Colonic mucosa (tissue), 4 donors: ENCODE measurements around the gene STK24. TPM values are rescaled to one million over a fixed set of nuclear protein-coding genes. Genes with fewer than 3 reads are reported as not detected.

Experiments
- DNase-seq: peaks from one replicate; pipeline ENCODE4 v3.0.0-alpha.2; 2020
- H3K27ac ChIP-seq: fragments of 200-600 bp; one replicate; pipeline ENCODE4 v1.8.0; 2021
- H3K27me3 ChIP-seq: fragments of 200-600 bp; one replicate; pipeline ENCODE4 v1.8.0; 2021
- H3K36me3 ChIP-seq: fragments of 200-600 bp; one replicate; pipeline ENCODE4 v1.8.0; 2021
- H3K4me1 ChIP-seq: fragments of 200-600 bp; one replicate; pipeline ENCODE4 v1.8.0; 2021; ENCODE audit warnings: mild to moderate bottlenecking
- H3K4me3 ChIP-seq: fragments of 200-600 bp; one replicate; pipeline ENCODE4 v1.8.0; 2021
- H3K9ac ChIP-seq, 2 donors: one replicate each; pipeline ENCODE4 v1.7.0; 2013; ENCODE audit warnings: control low read depth in 2 of 2, low read depth in 2 of 2, low read length in 2 of 2
- H3K9me3 ChIP-seq: fragments of 200-600 bp; one replicate; pipeline ENCODE4 v1.8.0; 2021
- intact Hi-C: fragments of 100-400 bp; cut with DNase I; formaldehyde crosslinking; loops from one replicate; pipeline ENCODE4 v1.14.1; 2022
- total RNA-seq, 2 donors: library from RNA; stranded (reverse); fragmentation: NEBNext Ultra II Directional in 1 of 2; extraction: Animal tissue kit (Norgen Biotek cat#: 25700) in 1 of 2; gene quantifications; one replicate each; pipeline ENCODE4 v1.2.1, GENCODE V29; 2021
- TF ChIP-seq, protein P1 (sequence below): fragments of 200-600 bp; IDR thresholded peaks from one replicate; pipeline ENCODE4 v1.8.0; 2022; ENCODE audit warnings: antibody characterized with exemption, mild to moderate bottlenecking
- donor health status: healthy.
- donor health status: DM: no; HTN: no; CAD: no.
- donor health status: DM: no; HTN: no; CAD: no.

The STK24 gene
- total RNA-seq, 2 donors from 2014 or later, result 160 to 206 TPM

GRCh38 chr13:98458431-98458830, 118.5 kb downstream of the STK24 start:
- Histone ChIP-seq H3K9me3 (no peaks in the 10 kb centered on the region), H3K36me3 (peaks cover 4% of the 10 kb centered on the region), H3K27ac (no peak overlapping the region), H3K4me3 (no peak overlapping the region), H3K9ac (no peak overlapping the region), H3K27me3 (no peaks in the 10 kb centered on the region), H3K4me1 (no peaks in the 10 kb centered on the region)
- DNase-seq, result no peak
- intact Hi-C loops, result no loop called here
- TF ChIP-seq, protein P1, sequence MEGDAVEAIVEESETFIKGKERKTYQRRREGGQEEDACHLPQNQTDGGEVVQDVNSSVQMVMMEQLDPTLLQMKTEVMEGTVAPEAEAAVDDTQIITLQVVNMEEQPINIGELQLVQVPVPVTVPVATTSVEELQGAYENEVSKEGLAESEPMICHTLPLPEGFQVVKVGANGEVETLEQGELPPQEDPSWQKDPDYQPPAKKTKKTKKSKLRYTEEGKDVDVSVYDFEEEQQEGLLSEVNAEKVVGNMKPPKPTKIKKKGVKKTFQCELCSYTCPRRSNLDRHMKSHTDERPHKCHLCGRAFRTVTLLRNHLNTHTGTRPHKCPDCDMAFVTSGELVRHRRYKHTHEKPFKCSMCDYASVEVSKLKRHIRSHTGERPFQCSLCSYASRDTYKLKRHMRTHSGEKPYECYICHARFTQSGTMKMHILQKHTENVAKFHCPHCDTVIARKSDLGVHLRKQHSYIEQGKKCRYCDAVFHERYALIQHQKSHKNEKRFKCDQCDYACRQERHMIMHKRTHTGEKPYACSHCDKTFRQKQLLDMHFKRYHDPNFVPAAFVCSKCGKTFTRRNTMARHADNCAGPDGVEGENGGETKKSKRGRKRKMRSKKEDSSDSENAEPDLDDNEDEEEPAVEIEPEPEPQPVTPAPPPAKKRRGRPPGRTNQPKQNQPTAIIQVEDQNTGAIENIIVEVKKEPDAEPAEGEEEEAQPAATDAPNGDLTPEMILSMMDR, result no peak

GRCh38 chr13:98457053-98457452, 119.9 kb downstream of the STK24 start:
- H3K27ac ChIP-seq, result no peak overlapping the region
- no peaks in the 10 kb centered on the region for H3K27me3 ChIP-seq
- no peak for DNase-seq
- H3K9ac ChIP-seq, result no peak overlapping the region
- peaks cover 4% of the 10 kb centered on the region for H3K36me3 ChIP-seq
- TF ChIP-seq, protein P1, result no peak
- intact Hi-C loops, result no loop called here
- no peak overlapping the region for H3K4me3 ChIP-seq
- H3K4me1 ChIP-seq, result no peaks in the 10 kb centered on the region
- no peaks in the 10 kb centered on the region for H3K9me3 ChIP-seq

- no peak overlapping the region for H3K4me3 ChIP-seq
- H3K9me3 ChIP-seq, result no peaks in the 10 kb centered on the region
- TF ChIP-seq, protein P1, result no peak
- intact Hi-C loops, result no loop called here
- DNase-seq, result no peak
- peaks cover 4% of the 10 kb centered on the region for H3K36me3 ChIP-seq
- no peak overlapping the region for H3K27ac ChIP-seq
- H3K4me1 ChIP-seq, result no peaks in the 10 kb centered on the region
- no peak overlapping the region for H3K9ac ChIP-seq
- no peaks in the 10 kb centered on the region for H3K27me3 ChIP-seq
Observed at GRCh38 chr13:98456413-98456845, 120.5 kb downstream of the STK24 start.

DNA sequence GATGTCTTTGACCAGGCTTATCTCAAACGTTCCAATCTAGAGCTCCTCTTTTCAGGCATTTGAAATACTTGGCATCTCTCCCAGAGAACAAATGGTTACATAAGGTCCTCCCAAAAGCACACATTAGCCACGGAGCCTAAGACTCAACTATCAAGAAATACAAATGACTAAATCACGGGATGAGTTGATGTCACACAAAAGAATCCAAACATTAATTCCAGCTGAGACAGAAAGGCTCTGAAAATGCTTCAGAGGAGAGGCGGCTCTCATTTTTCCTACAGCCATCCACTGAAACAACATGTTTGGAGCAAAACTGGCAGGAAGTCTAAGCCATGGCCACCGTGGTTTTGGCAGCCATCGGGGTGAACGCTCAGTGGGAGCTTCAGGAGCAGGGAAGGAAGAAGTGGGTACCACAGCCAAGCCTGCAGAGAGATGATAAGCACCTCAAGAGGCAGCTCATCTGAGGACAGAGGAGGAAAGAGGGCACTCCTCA, 122.5 kb downstream of the STK24 start:
- intact Hi-C loops, result no loop called here
- no peaks in the 10 kb centered on the region for H3K4me1 ChIP-seq
- H3K4me3 ChIP-seq, result no peak overlapping the region
- no peak overlapping the region for H3K27ac ChIP-seq
- peaks cover 4% of the 10 kb centered on the region for H3K36me3 ChIP-seq
- no peaks in the 10 kb centered on the region for H3K27me3 ChIP-seq
- DNase-seq, result no peak
- no peaks in the 10 kb centered on the region for H3K9me3 ChIP-seq
- H3K9ac ChIP-seq, result no peak overlapping the region
- TF ChIP-seq, protein P1, result no peak

- Histone ChIP-seq H3K27me3 (no peaks in the 10 kb centered on the region), H3K36me3 (peaks cover 7% of the 10 kb centered on the region), H3K4me1 (no peaks in the 10 kb centered on the region), H3K9ac (no peak overlapping the region), H3K4me3 (no peak overlapping the region), H3K9me3 (no peaks in the 10 kb centered on the region), H3K27ac (no peak overlapping the region)
- DNase-seq, result no peak
- TF ChIP-seq, protein P1, result no peak
- intact Hi-C loops, result no loop called here
Observed at GRCh38 chr13:98452851-98453843, 123.8 kb downstream of the STK24 start.
